Brain microvascular endothelial cell (primary cell): ENCODE results near the gene RABGAP1.

ENCODE experiments used
- DNase-seq: peaks from one replicate; pipeline ENCODE4 v3.0.0-alpha.2; 2020
- H3K27ac ChIP-seq: fragments of 250-450 bp; sonication (Bioruptor Pico); 2 replicates; pipeline ENCODE4 v1.5.1; 2020; ENCODE audit warnings: mild to moderate bottlenecking, moderate library complexity
- H3K27me3 ChIP-seq: fragments of 250-450 bp; sonication (Bioruptor Pico); replicated peaks from 2 replicates; pipeline ENCODE4 v1.5.1; 2020; ENCODE audit warnings: mild to moderate bottlenecking
- H3K36me3 ChIP-seq: fragments of 250-450 bp; sonication (Bioruptor Pico); replicated peaks from 2 replicates; pipeline ENCODE4 v1.5.1; 2020; ENCODE audit warnings: mild to moderate bottlenecking
- H3K4me3 ChIP-seq: 2 replicates; pipeline ENCODE4 v1.5.1; 2011; ENCODE audit warnings: low read depth, mild to moderate bottlenecking, control low read depth, low read length, moderate library complexity
- CTCF ChIP-seq: IDR thresholded peaks from 2 replicates; pipeline ENCODE4 v1.5.1; 2011; ENCODE audit warnings: low read depth, mild to moderate bottlenecking, moderate library complexity, low read length, control low read depth, inconsistent platforms; ENCODE audit errors: missing control alignments
- in situ Hi-C: cut with HindIII; loops from 2 replicates; pipeline ENCODE4 v1.10.0; 2017; ENCODE audit warnings: low sequenced_read_pairs, low pct_ligation_motif_present

Gene RABGAP1

DNA sequence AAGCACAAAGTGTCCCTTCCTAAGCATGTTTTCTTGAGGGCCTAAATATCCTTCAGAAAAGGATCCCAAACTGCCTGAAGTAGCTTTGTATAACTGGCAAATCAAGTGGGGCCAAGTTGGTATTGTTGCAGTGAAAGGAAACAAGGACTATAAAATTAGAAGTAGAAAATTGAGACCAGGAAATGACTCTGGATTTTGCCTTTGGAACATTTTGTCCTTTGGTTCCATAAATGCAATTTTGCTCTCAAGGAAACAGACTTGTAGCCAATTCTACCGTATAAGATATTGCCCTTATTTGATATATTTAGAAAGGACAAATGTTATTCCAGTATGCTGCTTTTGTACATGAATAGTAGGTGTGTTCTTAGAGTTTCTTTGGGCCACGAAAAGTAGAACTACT is 34.4 kb downstream of the RABGAP1 start:
- no peak for TF ChIP-seq CTCF
- Histone ChIP-seq H3K36me3 (no peaks in the 10 kb centered on the region), H3K4me3 (no peak overlapping the region), H3K27ac (no peak overlapping the region), H3K27me3 (no peaks in the 10 kb centered on the region)
- no peak for DNase-seq
- in situ Hi-C loops = no loop called here

DNA sequence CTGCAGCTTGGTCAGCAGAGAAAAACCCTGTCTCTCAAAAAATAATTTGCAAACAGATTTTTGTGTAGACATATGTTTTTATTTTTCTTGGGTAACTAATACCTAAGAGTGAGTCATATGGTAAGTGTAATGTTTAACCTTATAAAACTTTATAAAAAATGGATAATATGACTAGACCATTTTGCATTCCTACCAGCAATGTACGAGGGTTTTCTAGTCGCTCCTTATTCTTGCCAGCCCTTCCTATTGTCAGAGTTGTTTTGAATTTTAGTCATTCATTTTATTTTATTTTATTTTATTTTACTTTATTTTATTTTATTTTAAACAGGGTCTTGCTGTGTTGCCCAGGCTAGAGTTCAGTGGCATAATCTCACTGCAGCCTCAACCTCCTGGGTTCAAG is 37.8 kb downstream of the RABGAP1 start:
- no peak for TF ChIP-seq CTCF
- no peak overlapping the region for H3K27ac ChIP-seq
- no peaks in the 10 kb centered on the region for H3K36me3 ChIP-seq
- in situ Hi-C loops = no loop called here
- no peak for DNase-seq
- H3K27me3 ChIP-seq = no peaks in the 10 kb centered on the region
- H3K4me3 ChIP-seq = no peak overlapping the region

GRCh38 chr9:122986010-122986409 is 45.2 kb downstream of the RABGAP1 start:
- Histone ChIP-seq H3K4me3 (no peak overlapping the region), H3K36me3 (peaks cover 17% of the 10 kb centered on the region), H3K27me3 (no peaks in the 10 kb centered on the region), H3K27ac (no peak overlapping the region)
- no peak for TF ChIP-seq CTCF
- in situ Hi-C loops = no loop called here
- no peak for DNase-seq

DNA sequence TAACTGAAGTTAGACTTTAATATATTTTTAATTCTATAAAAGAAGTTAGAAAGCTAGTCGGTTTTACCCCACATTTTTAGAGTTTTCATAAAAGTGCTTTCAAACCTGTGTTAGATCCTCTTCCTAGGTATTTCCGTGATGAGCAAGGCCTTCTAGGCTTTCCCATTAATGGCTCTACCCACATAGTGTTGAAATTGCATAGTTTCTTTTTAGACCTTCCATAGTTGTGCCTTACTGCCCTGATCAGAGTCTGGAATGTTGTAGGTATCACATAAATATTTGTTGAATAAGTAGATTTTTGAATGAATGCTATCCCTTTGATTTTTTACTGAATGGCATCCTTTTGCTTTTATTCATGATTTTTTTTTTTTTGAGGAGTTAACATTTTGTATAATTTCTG is 47.3 kb downstream of the RABGAP1 start:
- no peak overlapping the region for H3K27ac ChIP-seq
- H3K27me3 ChIP-seq = no peaks in the 10 kb centered on the region
- peaks cover 17% of the 10 kb centered on the region for H3K36me3 ChIP-seq
- no peak overlapping the region for H3K4me3 ChIP-seq
- TF ChIP-seq CTCF = no peak
- DNase-seq = no peak
- in situ Hi-C loops = no loop called here

- DNase-seq = no peak
- peaks cover 17% of the 10 kb centered on the region for H3K36me3 ChIP-seq
- no peaks in the 10 kb centered on the region for H3K27me3 ChIP-seq
- TF ChIP-seq CTCF = no peak
- in situ Hi-C loops = no loop called here
- H3K4me3 ChIP-seq = no peak overlapping the region
- H3K27ac ChIP-seq = no peak overlapping the region
These were observed 48.3 kb downstream of the RABGAP1 start for GRCh38 chr9:122988920-122989621.

GRCh38 chr9:122991370-122991830 is 50.6 kb downstream of the RABGAP1 start:
- H3K4me3 ChIP-seq = no peak overlapping the region
- no peaks in the 10 kb centered on the region for H3K27me3 ChIP-seq
- TF ChIP-seq CTCF = peak; percentile 57
- DNase-seq = peak; percentile 76
- peak overlapping the region; percentile 28 for H3K27ac ChIP-seq
- peaks cover 15% of the 10 kb centered on the region for H3K36me3 ChIP-seq
- in situ Hi-C loops = no loop called here
